Fibroblast of peridontal ligament (primary cell): ENCODE results near the gene NUDT7.

Source experiments
- DNase-seq: peaks from one replicate; pipeline ENCODE4 v3.0.0-alpha.2; 2010; ENCODE audit errors: extremely low read depth

Gene NUDT7

GRCh38 chr16:77780378-77780837 lies 58.1 kb downstream of the NUDT7 start:
- peak; percentile 54 for DNase-seq

- DNase-seq: no peak
Measured at GRCh38 chr16:77781091-77781490, 58.8 kb downstream of the NUDT7 start.

GRCh38 chr16:77782694-77783093 lies 60.4 kb downstream of the NUDT7 start:
- DNase-seq: no peak

GRCh38 chr16:77784441-77785372 lies 62.4 kb downstream of the NUDT7 start:
- no peak for DNase-seq

- no peak for DNase-seq
Measured at GRCh38 chr16:77785373-77785764, 63.1 kb downstream of the NUDT7 start.

- no peak for DNase-seq
Measured at GRCh38 chr16:77786186-77786847, 64.0 kb downstream of the NUDT7 start.

- DNase-seq: no peak
Measured at GRCh38 chr16:77787452-77787851, 65.1 kb downstream of the NUDT7 start.

- DNase-seq: peak; percentile 51
Measured at GRCh38 chr16:77788181-77789084, 66.1 kb downstream of the NUDT7 start, which contains the start of gene VAT1L. TSS of gene VAT1L (plus strand) at chr16:77788564. CDS start at chr16:77788683, 119 bp downstream.

GRCh38 chr16:77789085-77790008 lies 67.0 kb downstream of the NUDT7 start:
- no peak for DNase-seq

- no peak for DNase-seq
Measured at GRCh38 chr16:77790009-77790372, 67.7 kb downstream of the NUDT7 start.

GRCh38 chr16:77790912-77791311 lies 68.6 kb downstream of the NUDT7 start:
- no peak for DNase-seq
